ENCODE results near the gene PSMB8.
A peak's percentile ranks its signal among the peaks of the same experiment; 100 is the strongest.
"Not testable (repeated sequence)": the region's sequence is repeated elsewhere in the genome, so short reads cannot be mapped to it uniquely, and the experiment has no call there.

PSMB8 gene

GRCh38 chr6:32876603-32877002, 32.8 kb upstream of the PSMB8 start:
- H3K27me3 ChIP-seq (ENCODE audit: insufficient read depth, low read length): peaks cover 8% of the 10 kb centered on the region; the same call in 1 of the 2 replicates
- no peaks in the 10 kb centered on the region for H3K9me3 ChIP-seq (ENCODE audit: insufficient read depth, low read depth, low read length)
- WGBS: 80% methylated on average over 2 of the region's 2 CpGs
- H3K36me3 ChIP-seq (ENCODE audit: insufficient read depth, low read length): no peaks in the 10 kb centered on the region
- H3K9ac ChIP-seq (ENCODE audit: low read depth, low read length): no peak overlapping the region
- H3K4me1 ChIP-seq (ENCODE audit: insufficient read depth, low read length): no peaks in the 10 kb centered on the region
- no peak overlapping the region for H3K27ac ChIP-seq (ENCODE audit: low read depth, low read length)
- no peak overlapping the region for H3K4me3 ChIP-seq (ENCODE audit: low read length)

- H3K9ac ChIP-seq (ENCODE audit: low read depth, low read length): not testable (repeated sequence)
These were observed 30.1 kb upstream of the PSMB8 start for GRCh38 chr6:32873947-32874346.

GRCh38 chr6:32868257-32868788, 24.5 kb upstream of the PSMB8 start:
- no peaks in the 10 kb centered on the region for H3K9me3 ChIP-seq (ENCODE audit: insufficient read depth, low read depth, low read length)
- H3K9ac ChIP-seq (ENCODE audit: low read depth, low read length): no peak overlapping the region
- H3K27ac ChIP-seq (ENCODE audit: low read depth, low read length): no peak overlapping the region
- no peak overlapping the region for H3K4me3 ChIP-seq (ENCODE audit: low read length)
- WGBS: 4% methylated on average over 3 of the region's 5 CpGs
- no peaks in the 10 kb centered on the region for H3K4me1 ChIP-seq (ENCODE audit: insufficient read depth, low read length)
- no peaks in the 10 kb centered on the region for H3K36me3 ChIP-seq (ENCODE audit: insufficient read depth, low read length)
- peaks cover 16% of the 10 kb centered on the region; the same call in 1 of the 2 replicates for H3K27me3 ChIP-seq (ENCODE audit: insufficient read depth, low read length)

More at GRCh38 chr6:32873947-32874346, 30.1 kb upstream of the PSMB8 start:
- H3K27me3 ChIP-seq (ENCODE audit: insufficient read depth, low read length): peaks cover 19% of the 10 kb centered on the region; the same call in 1 of the 2 replicates
- H3K27ac ChIP-seq (ENCODE audit: low read depth, low read length); H3K36me3 ChIP-seq (ENCODE audit: insufficient read depth, low read length); H3K4me3 ChIP-seq (ENCODE audit: low read length); H3K4me1 ChIP-seq (ENCODE audit: insufficient read depth, low read length); H3K9me3 ChIP-seq (ENCODE audit: insufficient read depth, low read depth, low read length): not testable (repeated sequence)
- WGBS: 83% methylated on average over 1 of the region's 1 CpG

- Histone ChIP-seq H3K9ac (ENCODE audit: low read depth, low read length) (no peak overlapping the region), H3K4me3 (ENCODE audit: low read length) (no peak overlapping the region), H3K4me1 (ENCODE audit: insufficient read depth, low read length) (no peaks in the 10 kb centered on the region), H3K36me3 (ENCODE audit: insufficient read depth, low read length) (no peaks in the 10 kb centered on the region), H3K27ac (ENCODE audit: low read depth, low read length) (no peak overlapping the region), H3K27me3 (ENCODE audit: insufficient read depth, low read length) (peaks cover 16% of the 10 kb centered on the region; the same call in 1 of the 2 replicates), H3K9me3 (ENCODE audit: insufficient read depth, low read depth, low read length) (no peaks in the 10 kb centered on the region)
- 74% methylated on average over 8 of the region's 8 CpGs for WGBS
These were observed 23.9 kb upstream of the PSMB8 start for GRCh38 chr6:32867554-32868256.

- Histone ChIP-seq H3K9ac (ENCODE audit: low read depth, low read length) (no peak overlapping the region), H3K4me1 (ENCODE audit: insufficient read depth, low read length) (no peaks in the 10 kb centered on the region), H3K4me3 (ENCODE audit: low read length) (no peak overlapping the region), H3K9me3 (ENCODE audit: insufficient read depth, low read depth, low read length) (no peaks in the 10 kb centered on the region), H3K27me3 (ENCODE audit: insufficient read depth, low read length) (peaks cover 16% of the 10 kb centered on the region; the same call in 1 of the 2 replicates), H3K27ac (ENCODE audit: low read depth, low read length) (no peak overlapping the region), H3K36me3 (ENCODE audit: insufficient read depth, low read length) (no peaks in the 10 kb centered on the region)
- WGBS: 85% methylated on average over 3 of the region's 3 CpGs
These were observed 23.2 kb upstream of the PSMB8 start for GRCh38 chr6:32867022-32867477.

GRCh38 chr6:32865724-32866443, 22.0 kb upstream of the PSMB8 start:
- WGBS: 81% methylated on average over 9 of the region's 10 CpGs
- Histone ChIP-seq H3K9ac (ENCODE audit: low read depth, low read length) (no peak overlapping the region), H3K27me3 (ENCODE audit: insufficient read depth, low read length) (peaks cover 12% of the 10 kb centered on the region; the same call in 1 of the 2 replicates), H3K4me3 (ENCODE audit: low read length) (no peak overlapping the region), H3K36me3 (ENCODE audit: insufficient read depth, low read length) (no peaks in the 10 kb centered on the region), H3K27ac (ENCODE audit: low read depth, low read length) (no peak overlapping the region), H3K9me3 (ENCODE audit: insufficient read depth, low read depth, low read length) (no peaks in the 10 kb centered on the region), H3K4me1 (ENCODE audit: insufficient read depth, low read length) (peaks cover 3% of the 10 kb centered on the region; the same call in 1 of the 2 replicates)

- peaks cover 10% of the 10 kb centered on the region for H3K27me3 ChIP-seq (ENCODE audit: insufficient read depth, low read length)
- WGBS: 96% methylated on average over 3 of the region's 3 CpGs
- no peak overlapping the region for H3K4me3 ChIP-seq (ENCODE audit: low read length)
- no peaks in the 10 kb centered on the region for H3K36me3 ChIP-seq (ENCODE audit: insufficient read depth, low read length)
- H3K4me1 ChIP-seq (ENCODE audit: insufficient read depth, low read length): peaks cover 3% of the 10 kb centered on the region; the same call in 1 of the 2 replicates
- no peak overlapping the region for H3K9ac ChIP-seq (ENCODE audit: low read depth, low read length)
- H3K9me3 ChIP-seq (ENCODE audit: insufficient read depth, low read depth, low read length): no peaks in the 10 kb centered on the region
- no peak overlapping the region for H3K27ac ChIP-seq (ENCODE audit: low read depth, low read length)
These were observed 18.9 kb upstream of the PSMB8 start for GRCh38 chr6:32862725-32863124.

- H3K4me3 ChIP-seq (ENCODE audit: low read length): no peak overlapping the region
- H3K9ac ChIP-seq (ENCODE audit: low read depth, low read length): no peak overlapping the region
- H3K36me3 ChIP-seq (ENCODE audit: insufficient read depth, low read length): no peaks in the 10 kb centered on the region
- 67% methylated on average over 1 of the region's 1 CpG for WGBS
- peaks cover 3% of the 10 kb centered on the region; the same call in 1 of the 2 replicates for H3K4me1 ChIP-seq (ENCODE audit: insufficient read depth, low read length)
- H3K9me3 ChIP-seq (ENCODE audit: insufficient read depth, low read depth, low read length): no peaks in the 10 kb centered on the region
- H3K27me3 ChIP-seq (ENCODE audit: insufficient read depth, low read length): peaks cover 26% of the 10 kb centered on the region
- peak overlapping the region; percentile 50; the same call in 1 of the 2 replicates for H3K27ac ChIP-seq (ENCODE audit: low read depth, low read length)
These were observed 16.8 kb upstream of the PSMB8 start for GRCh38 chr6:32860674-32861073.

- Histone ChIP-seq H3K36me3 (ENCODE audit: insufficient read depth, low read length) (no peaks in the 10 kb centered on the region), H3K27me3 (ENCODE audit: insufficient read depth, low read length) (peaks cover 49% of the 10 kb centered on the region), H3K4me1 (ENCODE audit: insufficient read depth, low read length) (peaks cover 3% of the 10 kb centered on the region; the same call in 1 of the 2 replicates), H3K9me3 (ENCODE audit: insufficient read depth, low read depth, low read length) (no peaks in the 10 kb centered on the region), H3K9ac (ENCODE audit: low read depth, low read length) (no peak overlapping the region), H3K4me3 (ENCODE audit: low read length) (no peak overlapping the region), H3K27ac (ENCODE audit: low read depth, low read length) (no peak overlapping the region)
- WGBS: 89% methylated on average over 5 of the region's 5 CpGs
These were observed 14.3 kb upstream of the PSMB8 start for GRCh38 chr6:32858194-32858593.

- H3K27me3 ChIP-seq (ENCODE audit: insufficient read depth, low read length): peaks cover 58% of the 10 kb centered on the region
- H3K4me3 ChIP-seq (ENCODE audit: low read length): no peak overlapping the region
- 91% methylated on average over 14 of the region's 14 CpGs for WGBS
- no peak overlapping the region for H3K27ac ChIP-seq (ENCODE audit: low read depth, low read length)
- H3K36me3 ChIP-seq (ENCODE audit: insufficient read depth, low read length): no peaks in the 10 kb centered on the region
- H3K9ac ChIP-seq (ENCODE audit: low read depth, low read length): no peak overlapping the region
- no peaks in the 10 kb centered on the region for H3K9me3 ChIP-seq (ENCODE audit: insufficient read depth, low read depth, low read length)
- peaks cover 3% of the 10 kb centered on the region; the same call in 1 of the 2 replicates for H3K4me1 ChIP-seq (ENCODE audit: insufficient read depth, low read length)
These were observed 13.5 kb upstream of the PSMB8 start for GRCh38 chr6:32857156-32857891.

Data from HUES64 (cell line).